Subcutaneous adipose tissue (tissue), 4 donors: ENCODE data around the gene STT3A. TPM values are rescaled to one million over a fixed set of nuclear protein-coding genes. Genes with fewer than 3 reads are reported as not detected.

Source experiments
- total RNA-seq, 4 donors: library from RNA; depleted of rRNA; stranded (reverse); fragments of >200 nt; gene quantifications; one replicate each; pipeline ENCODE4 v1.1.0, GENCODE V29; 2016
- TF ChIP-seq, protein P1 (sequence below): fragments of 450-650 bp; IDR thresholded peaks from one replicate; pipeline ENCODE4 v1.5.1; 2016; ENCODE audit warnings: low read depth, mild to moderate bottlenecking, control low read depth, antibody characterized with exemption, moderate library complexity

STT3A gene
- total RNA-seq, 4 donors from 2014 or later: 33.5 to 74.0 (median 56.8) TPM

DNA sequence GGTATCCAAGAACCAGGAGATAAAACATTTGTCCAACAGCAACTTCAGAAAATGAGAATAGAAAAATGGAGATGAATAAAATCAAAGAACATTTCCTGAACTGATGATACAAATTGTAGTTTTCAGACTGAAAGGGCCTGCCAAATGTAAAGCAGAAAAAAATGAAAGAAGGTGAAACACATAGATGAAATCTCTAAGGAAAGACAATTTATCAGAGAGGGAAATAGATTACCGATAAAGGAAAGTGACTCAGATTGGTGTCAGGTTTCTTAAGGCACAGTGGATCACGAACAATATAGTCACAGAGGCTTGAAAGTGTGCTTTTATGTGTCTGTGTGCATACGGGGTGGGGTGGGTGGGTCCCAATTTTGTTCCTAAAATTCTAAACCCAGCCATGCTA is 4.1 kb upstream of the STT3A start:
- TF ChIP-seq, protein P1, sequence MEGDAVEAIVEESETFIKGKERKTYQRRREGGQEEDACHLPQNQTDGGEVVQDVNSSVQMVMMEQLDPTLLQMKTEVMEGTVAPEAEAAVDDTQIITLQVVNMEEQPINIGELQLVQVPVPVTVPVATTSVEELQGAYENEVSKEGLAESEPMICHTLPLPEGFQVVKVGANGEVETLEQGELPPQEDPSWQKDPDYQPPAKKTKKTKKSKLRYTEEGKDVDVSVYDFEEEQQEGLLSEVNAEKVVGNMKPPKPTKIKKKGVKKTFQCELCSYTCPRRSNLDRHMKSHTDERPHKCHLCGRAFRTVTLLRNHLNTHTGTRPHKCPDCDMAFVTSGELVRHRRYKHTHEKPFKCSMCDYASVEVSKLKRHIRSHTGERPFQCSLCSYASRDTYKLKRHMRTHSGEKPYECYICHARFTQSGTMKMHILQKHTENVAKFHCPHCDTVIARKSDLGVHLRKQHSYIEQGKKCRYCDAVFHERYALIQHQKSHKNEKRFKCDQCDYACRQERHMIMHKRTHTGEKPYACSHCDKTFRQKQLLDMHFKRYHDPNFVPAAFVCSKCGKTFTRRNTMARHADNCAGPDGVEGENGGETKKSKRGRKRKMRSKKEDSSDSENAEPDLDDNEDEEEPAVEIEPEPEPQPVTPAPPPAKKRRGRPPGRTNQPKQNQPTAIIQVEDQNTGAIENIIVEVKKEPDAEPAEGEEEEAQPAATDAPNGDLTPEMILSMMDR: no peak

DNA sequence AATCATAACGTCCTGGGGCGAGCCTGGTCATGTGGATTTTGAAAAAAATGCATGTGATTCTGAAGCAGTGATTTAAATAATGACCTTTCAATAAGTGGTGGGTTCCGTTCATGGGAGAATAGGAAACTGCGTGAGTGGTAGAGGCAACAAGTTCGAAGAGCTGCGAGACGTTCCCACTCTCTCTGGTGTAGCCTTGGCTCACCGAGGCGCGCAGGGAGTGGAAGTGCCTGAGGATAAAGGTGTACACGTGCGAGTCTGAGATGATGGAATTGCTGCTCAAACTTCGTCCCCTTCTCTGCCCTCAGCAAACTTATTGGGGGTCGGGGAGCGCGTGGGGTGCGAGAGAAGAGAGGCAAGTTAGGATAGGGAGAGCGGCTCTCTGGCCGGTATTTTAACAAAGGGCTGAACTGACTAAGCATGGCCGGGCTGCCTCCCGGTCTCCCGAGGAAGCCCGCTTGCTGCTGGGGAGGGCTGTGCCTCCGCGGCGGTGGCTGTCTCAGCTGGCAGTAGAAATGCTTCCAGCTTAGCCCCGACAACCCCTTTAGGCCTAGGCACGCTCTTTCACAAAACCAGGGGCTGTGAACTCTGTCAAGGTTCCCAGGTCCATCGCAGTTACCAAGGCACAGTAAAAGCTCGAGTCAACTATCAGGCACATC is 875 bp upstream of the STT3A start:
- TF ChIP-seq, protein P1: no peak

DNA sequence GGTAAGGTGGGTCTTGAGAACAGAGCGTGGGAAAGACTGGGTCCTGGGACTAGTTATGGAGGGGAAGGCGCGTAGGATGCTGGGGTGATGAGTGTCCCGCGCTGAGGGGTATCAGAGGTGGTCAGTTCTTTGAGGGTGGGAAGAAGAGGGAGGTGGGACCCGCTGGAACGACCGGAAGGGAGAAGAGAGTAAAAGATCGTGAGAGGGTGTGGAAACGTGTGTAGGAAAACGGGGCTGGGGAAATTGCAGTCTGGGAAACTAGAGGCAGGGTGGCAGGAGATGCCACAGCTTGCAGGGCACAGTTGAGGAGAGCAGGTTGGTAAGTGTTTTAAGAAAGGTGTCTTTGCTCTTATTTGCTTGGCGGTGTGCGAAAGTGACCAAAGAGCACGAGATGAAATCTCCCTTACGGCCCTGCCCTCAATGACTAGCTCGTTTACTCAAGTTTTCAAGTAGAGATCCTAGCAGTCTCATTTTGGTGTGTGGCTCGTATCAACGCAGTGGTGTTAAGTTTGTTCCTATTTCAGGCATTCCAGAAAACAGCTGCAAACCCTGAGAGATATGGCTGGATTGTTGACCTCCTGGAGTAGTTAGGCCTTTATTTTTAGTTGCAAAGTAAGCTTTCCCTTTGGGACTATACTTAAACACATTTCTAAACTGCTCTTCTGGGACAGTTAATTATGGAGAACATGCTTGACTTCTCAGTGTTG is 615 bp downstream of the STT3A start:
- TF ChIP-seq, protein P1: no peak

DNA sequence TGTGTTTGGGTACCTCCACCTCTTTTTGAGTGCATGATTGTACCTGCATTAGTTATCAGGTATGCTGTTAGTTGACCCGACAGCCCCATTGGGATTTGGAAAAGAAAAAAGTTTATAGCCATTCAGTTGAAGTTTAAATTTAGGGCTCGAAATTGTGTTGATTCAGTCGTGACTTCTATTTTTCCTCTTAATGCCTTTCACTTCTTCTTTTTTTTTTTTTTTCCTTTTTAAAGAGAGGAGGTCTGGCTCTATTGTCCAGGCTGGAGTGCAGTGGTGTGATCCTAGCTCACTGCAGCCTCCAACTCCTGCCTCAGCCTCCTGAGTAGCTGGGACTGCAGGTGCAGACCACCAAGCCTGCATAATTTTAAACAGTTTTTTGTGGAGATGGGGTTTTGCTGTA is 2.3 kb downstream of the STT3A start:
- TF ChIP-seq, protein P1: no peak

DNA sequence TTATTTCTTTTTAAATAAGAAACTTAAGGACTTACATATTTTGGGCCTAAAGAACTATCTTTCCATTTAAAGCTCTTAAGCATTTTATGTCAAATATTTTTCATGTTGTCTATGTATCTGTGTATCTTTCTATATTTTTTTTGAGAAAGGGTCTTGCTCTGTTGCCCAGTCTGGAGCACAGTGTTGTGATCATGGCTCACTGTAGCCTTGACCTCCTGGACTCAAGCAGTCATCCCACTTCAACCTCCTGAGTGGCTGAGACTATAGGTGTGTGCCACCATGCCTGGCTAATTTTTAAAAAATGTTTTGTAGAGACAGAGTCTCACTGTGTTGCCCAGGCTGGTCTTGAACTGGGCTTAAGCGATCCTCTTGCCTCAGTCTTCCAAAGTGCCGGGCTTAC is 8.0 kb downstream of the STT3A start:
- TF ChIP-seq, protein P1: no peak

DNA sequence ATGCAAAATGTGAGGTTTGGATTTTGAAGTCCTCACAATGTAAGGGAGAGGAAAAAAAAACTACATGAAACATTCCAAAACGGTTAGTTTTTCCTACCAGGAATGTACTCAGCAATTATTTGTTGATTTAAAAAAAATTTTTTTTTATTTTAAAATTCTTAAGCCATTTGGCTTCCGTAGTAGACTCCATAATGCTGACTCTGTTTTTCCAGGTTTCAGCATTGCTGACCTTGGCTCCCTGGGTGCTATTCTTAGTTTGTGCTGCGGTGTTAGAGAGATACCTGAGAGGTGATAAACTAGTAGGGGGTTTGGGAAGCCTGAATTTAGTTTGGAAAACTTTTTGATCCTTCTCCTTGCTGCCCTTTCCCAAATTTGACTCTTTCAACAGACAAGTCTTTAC is 10.6 kb downstream of the STT3A start:
- TF ChIP-seq, protein P1: no peak

DNA sequence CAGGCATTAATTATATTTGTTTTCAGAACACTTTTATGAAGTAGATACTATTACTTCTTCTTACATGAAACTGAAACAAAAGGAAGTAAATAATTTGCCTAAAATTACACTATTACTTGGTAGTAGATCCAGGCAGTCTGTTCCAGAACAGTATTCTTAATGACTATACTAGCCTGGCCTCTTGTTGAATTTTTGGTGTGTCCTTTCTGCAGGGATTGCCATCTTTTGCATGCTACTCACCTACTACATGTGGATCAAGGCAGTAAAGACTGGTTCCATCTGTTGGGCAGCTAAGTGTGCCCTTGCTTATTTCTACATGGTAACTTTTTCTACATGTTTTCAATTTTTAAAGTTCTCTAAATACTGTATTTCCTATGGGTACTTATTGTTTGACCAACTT is 12.8 kb downstream of the STT3A start:
- TF ChIP-seq, protein P1: no peak
